Measurements from ENCODE around the gene SLFN12. TPM values are rescaled to one million over a fixed set of nuclear protein-coding genes. Genes with fewer than 3 reads are reported as not detected.

SLFN12 gene
- total RNA-seq, 2 experiments from 2014 or later: 1.3 to 2.4 TPM

DNA sequence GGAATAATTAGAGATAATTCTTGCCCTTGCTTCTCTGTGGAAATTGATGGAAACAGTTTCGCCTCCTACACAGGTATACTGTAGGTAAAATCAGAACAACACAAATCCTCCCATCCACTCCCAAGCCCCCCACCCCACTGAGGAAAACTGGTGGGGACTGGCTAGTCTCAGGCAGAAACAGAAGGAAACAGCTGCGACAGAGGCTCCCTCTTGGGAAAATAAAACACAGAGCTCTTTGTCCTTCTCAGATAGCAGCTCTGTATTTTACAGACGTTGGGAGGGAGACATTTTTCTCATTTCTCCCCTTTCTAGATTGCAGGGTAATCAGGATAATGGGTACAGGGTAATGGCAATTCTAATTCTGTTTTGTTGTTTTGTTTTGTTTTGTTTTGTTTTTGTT lies 15.2 kb upstream of the SLFN12 start:
- H3K36me3 Mint-ChIP-seq (ENCODE audit: low read depth): no peaks in the 10 kb centered on the region
- Histone ChIP-seq H3K27me3 (ENCODE audit: control insufficient read depth in 1 of 2, insufficient read depth in 2 of 2, low read length in 2 of 2) (no peaks in the 10 kb centered on the region), H3K9me3 (ENCODE audit: control insufficient read depth in 1 of 2, insufficient read depth in 1 of 2, low read length in 2 of 2) (peaks cover 0 to 13% of the 10 kb centered on the region in 2 experiments), H3K4me1 (ENCODE audit: insufficient read depth, low read length) (peaks cover 18% of the 10 kb centered on the region), H3K27ac (ENCODE audit: low read depth in 1 of 2, low read length in 2 of 2) (no peak overlapping the region), H3K36me3 (ENCODE audit: insufficient read depth, low read length) (no peaks in the 10 kb centered on the region), H3K4me3 (ENCODE audit: low read length) (peak overlapping the region; percentile 69)
- H3K4me1 Mint-ChIP-seq (ENCODE audit: low read depth): peaks cover 19% of the 10 kb centered on the region
- POLR2A ChIA-PET: interaction anchor here (0.6 to 2.8 kb wide), 14 partner anchors 12 to 397 kb away, joined by 3 to 49 read pairs (median 6); partner anchors contain the start of genes SLFN11 and SLFN12
- H3K4me3 Mint-ChIP-seq: peak overlapping the region; percentile 94
- DNase-seq (no peak), ATAC-seq (ENCODE audit: poor library complexity) (no peak)
- CTCF ChIA-PET: interaction anchor here (0.6 to 1.7 kb wide), 3 partner anchors 11 to 86 kb away, joined by 3 to 7 read pairs (median 4); no protein-coding TSS in a partner anchor
- peak overlapping the region; percentile 81 for H3K27ac Mint-ChIP-seq
- H3K27me3 Mint-ChIP-seq: no peaks in the 10 kb centered on the region
- no peaks in the 10 kb centered on the region for H3K9me3 Mint-ChIP-seq
- intact Hi-C loops (cut with DNase I, micrococcal nuclease): loop anchor here (5.0 kb wide), 1 partner anchor 40 kb away; no protein-coding TSS in a partner anchor
- TF ChIP-seq CTCF (IDR thresholded peaks at IDR 0.05): no peak

GRCh38 chr17:35438433-35438832 lies 6.1 kb upstream of the SLFN12 start:
- Mint-ChIP-seq H3K9me3 (no peaks in the 10 kb centered on the region), H3K36me3 (ENCODE audit: low read depth) (no peaks in the 10 kb centered on the region), H3K27me3 (no peaks in the 10 kb centered on the region), H3K27ac (no peak overlapping the region), H3K4me1 (ENCODE audit: low read depth) (peaks cover 5% of the 10 kb centered on the region), H3K4me3 (no peak overlapping the region)
- H3K9me3 ChIP-seq (ENCODE audit: control insufficient read depth in 1 of 2, insufficient read depth in 1 of 2, low read length in 2 of 2): no peaks in the 10 kb centered on the region
- no peak for ATAC-seq (ENCODE audit: poor library complexity)
- H3K4me3 ChIP-seq (ENCODE audit: low read length): no peak overlapping the region
- DNase-seq: no peak
- H3K36me3 ChIP-seq (ENCODE audit: insufficient read depth, low read length): peaks cover 5% of the 10 kb centered on the region
- peaks cover 7% of the 10 kb centered on the region for H3K4me1 ChIP-seq (ENCODE audit: insufficient read depth, low read length)
- intact Hi-C loops (cut with DNase I, micrococcal nuclease): loop anchor here in 1 of 2 experiments (10.0 kb wide), 1 partner anchor 64 kb away; the partner anchor contains the start of gene SLFN11
- TF ChIP-seq CTCF (IDR thresholded peaks at IDR 0.05): no peak
- H3K27me3 ChIP-seq (ENCODE audit: control insufficient read depth in 1 of 2, insufficient read depth in 2 of 2, low read length in 2 of 2): no peaks in the 10 kb centered on the region
- CTCF ChIA-PET: interaction anchor here (1.4 kb wide), 1 partner anchor 95 kb away, joined by 3 read pairs; no protein-coding TSS in a partner anchor
- no peak overlapping the region for H3K27ac ChIP-seq (ENCODE audit: low read depth in 1 of 2, low read length in 2 of 2)
- POLR2A ChIA-PET: interaction anchor here (1.3 kb wide), 1 partner anchor 10 kb away, joined by 3 read pairs; the partner anchor contains the start of gene SLFN13

DNA sequence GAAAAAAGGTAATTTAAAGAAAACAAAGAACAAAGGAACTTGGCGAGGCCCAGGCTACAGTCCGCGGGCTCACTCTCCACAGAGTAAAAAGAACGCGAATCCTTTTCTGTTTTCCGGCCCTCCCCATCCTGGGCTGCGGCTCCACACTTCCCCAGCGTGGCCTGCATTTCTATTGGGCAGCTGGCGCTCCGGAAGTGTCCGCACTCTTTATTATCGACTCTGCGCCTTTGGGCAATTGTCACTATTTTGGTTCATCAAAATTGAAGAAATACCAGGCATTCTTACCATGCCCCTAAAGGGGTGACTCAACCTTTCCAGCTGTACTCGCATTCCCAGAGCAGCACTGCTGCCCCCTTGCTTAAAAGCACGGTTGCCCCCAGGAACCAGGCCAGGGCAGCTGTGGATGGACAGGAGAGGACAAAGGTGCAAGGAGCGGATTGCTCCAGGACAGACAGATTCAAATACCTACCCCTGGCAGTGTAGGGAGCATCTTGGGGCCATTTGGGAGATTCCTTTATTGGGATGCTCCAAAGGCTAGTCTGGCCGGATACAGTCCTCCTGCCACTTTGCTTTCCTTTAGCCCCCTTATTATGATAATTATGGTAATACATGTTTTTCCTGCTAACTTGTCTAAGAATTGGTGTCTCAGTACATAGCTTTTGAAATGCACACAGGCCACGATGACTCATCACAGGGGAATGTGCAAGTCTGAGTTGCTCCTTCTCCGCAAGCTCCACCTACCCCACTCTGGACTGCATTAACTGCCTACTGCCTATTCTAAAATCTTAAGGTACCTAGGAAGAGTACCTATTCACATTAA lies 985 bp upstream of the SLFN12 start:
- Mint-ChIP-seq H3K4me1 (ENCODE audit: low read depth) (peaks cover 43% of the 10 kb centered on the region), H3K27ac (peak overlapping the region; percentile 85), H3K27me3 (no peaks in the 10 kb centered on the region), H3K4me3 (peak overlapping the region; percentile 99), H3K36me3 (ENCODE audit: low read depth) (peaks cover 6% of the 10 kb centered on the region), H3K9me3 (no peaks in the 10 kb centered on the region)
- H3K4me3 ChIP-seq (ENCODE audit: low read length): peak overlapping the region; percentile 88
- ATAC-seq (ENCODE audit: poor library complexity) (peak; percentile 64), DNase-seq (peak in 13 of 14 experiments; percentile 30 to 82 (median 60))
- intact Hi-C loops (cut with DNase I, micrococcal nuclease): loop anchor here (2.0 to 10.0 kb wide), 4 partner anchors 58 to 121 kb away; partner anchors contain the start of gene SLFN11 (in 1 of the 2)
- peaks cover 36% of the 10 kb centered on the region for H3K4me1 ChIP-seq (ENCODE audit: insufficient read depth, low read length)
- ChIA-PET POLR2A (interaction anchor here (0.7 to 2.3 kb wide), 9 partner anchors 15 to 197 kb away, joined by 3 to 20 read pairs (median 5); partner anchors contain the start of genes SLFN11, SLFN13 and SLFN5), CTCF (interaction anchor here (1.2 to 1.6 kb wide), 2 partner anchors 55 to 100 kb away, joined by 5 to 6 read pairs; no protein-coding TSS in a partner anchor)
- H3K27me3 ChIP-seq (ENCODE audit: control insufficient read depth in 1 of 2, insufficient read depth in 2 of 2, low read length in 2 of 2): no peaks in the 10 kb centered on the region
- H3K36me3 ChIP-seq (ENCODE audit: insufficient read depth, low read length): no peaks in the 10 kb centered on the region
- no peak for TF ChIP-seq CTCF (IDR thresholded peaks at IDR 0.05)
- H3K9me3 ChIP-seq (ENCODE audit: control insufficient read depth in 1 of 2, insufficient read depth in 1 of 2, low read length in 2 of 2): no peaks in the 10 kb centered on the region
- H3K27ac ChIP-seq (ENCODE audit: low read depth in 1 of 2, low read length in 2 of 2): peak overlapping the region; percentile 51 to 57
